Naive thymus-derived CD4-positive, alpha-beta T cell (primary cell): ENCODE measurements around the gene GBP2. TPM values are rescaled to one million over a fixed set of nuclear protein-coding genes. Genes with fewer than 3 reads are reported as not detected.
"Not testable (repeated sequence)": the region's sequence is repeated elsewhere in the genome, so short reads cannot be mapped to it uniquely, and the experiment has no call there.

ENCODE experiments used
- ATAC-seq: fragments of 150-1000 bp; cut with Tn5 transposase; 2 replicates; pipeline ENCODE4 v1.10.0; 2021; ENCODE audit warnings: mild to moderate bottlenecking, moderate library complexity
- CTCF ChIA-PET: fragments of 350-600 bp; sonication (Branson Sonifier 250); formaldehyde crosslinking; loops from one replicate; lab custom pipeline; 2021; ENCODE audit warnings: antibody characterized with exemption; lab: Charles Lee
- POLR2A ChIA-PET: fragments of 350-600 bp; sonication (Branson Sonifier 250); formaldehyde crosslinking; loops from one replicate; lab custom pipeline; 2021; ENCODE audit warnings: antibody characterized with exemption, inconsistent platforms; lab: Charles Lee
- DNase-seq, 9 donors: peaks; one replicate each; pipeline versions ENCODE4 v3.0.0 to v3.0.0-alpha.2; 2020 to 2022; ENCODE audit warnings: mixed read lengths in 1 of 9
- H3K27ac ChIP-seq: one replicate; pipeline ENCODE4 v1.7.0; 2013; ENCODE audit warnings: mild to moderate bottlenecking, low read depth, low read length, moderate library complexity
- H3K27me3 ChIP-seq, 2 donors: one replicate each; pipeline ENCODE4 v1.7.0; 2013; ENCODE audit warnings: low read length in 2 of 2, mild to moderate bottlenecking in 2 of 2, moderate library complexity in 2 of 2; ENCODE audit not compliant: control insufficient read depth in 2 of 2, insufficient read depth in 2 of 2
- H3K36me3 ChIP-seq, 3 experiments: 1 replicate in 2 of 3; 2 replicates in 1 of 3; pipeline ENCODE4 v1.7.0; 2013; ENCODE audit warnings: low read length in 3 of 3, mild to moderate bottlenecking in 3 of 3, moderate library complexity in 1 of 3; ENCODE audit not compliant: insufficient read depth in 3 of 3, control insufficient read depth in 2 of 3
- H3K4me1 ChIP-seq, 2 donors: one replicate each; pipeline ENCODE4 v1.7.0; 2013; ENCODE audit warnings: low read length in 2 of 2, mild to moderate bottlenecking in 2 of 2, moderate library complexity in 1 of 2; ENCODE audit not compliant: control insufficient read depth in 2 of 2, insufficient read depth in 2 of 2
- H3K4me3 ChIP-seq: 2 replicates; pipeline ENCODE4 v1.7.0; 2013; ENCODE audit warnings: mild to moderate bottlenecking, low read length
- H3K9me3 ChIP-seq, 3 experiments: 1 replicate in 2 of 3; 2 replicates in 1 of 3; pipeline ENCODE4 v1.7.0; 2013; ENCODE audit warnings: low read length in 3 of 3; ENCODE audit not compliant: control insufficient read depth in 2 of 3
- H3K27ac Mint-ChIP-seq, 9 donors: one replicate each; pipeline ENCODE4 v1.8.0; 2020 to 2022; ENCODE audit warnings: mixed read lengths in 9 of 9, mild to moderate bottlenecking in 8 of 9, moderate library complexity in 5 of 9, inconsistent platforms in 2 of 9
- H3K27me3 Mint-ChIP-seq, 5 donors: one replicate each; pipeline ENCODE4 v1.8.0; 2021 to 2022; ENCODE audit warnings: mixed read lengths in 5 of 5, mild to moderate bottlenecking in 1 of 5
- H3K36me3 Mint-ChIP-seq, 5 donors: one replicate each; pipeline ENCODE4 v1.8.0; 2020 to 2022; ENCODE audit warnings: mixed read lengths in 5 of 5, mild to moderate bottlenecking in 3 of 5, inconsistent platforms in 1 of 5
- H3K4me1 Mint-ChIP-seq, 7 donors: one replicate each; pipeline ENCODE4 v1.8.0; 2020 to 2022; ENCODE audit warnings: mixed read lengths in 7 of 7, mild to moderate bottlenecking in 3 of 7, inconsistent platforms in 1 of 7
- H3K4me3 Mint-ChIP-seq, 10 donors: one replicate each; pipeline ENCODE4 v1.8.0; 2020 to 2022; ENCODE audit warnings: mild to moderate bottlenecking in 10 of 10, mixed read lengths in 10 of 10, moderate library complexity in 6 of 10, inconsistent platforms in 2 of 10
- H3K9me3 Mint-ChIP-seq, 11 donors: one replicate each; pipeline ENCODE4 v1.8.0; 2020 to 2022; ENCODE audit warnings: mixed read lengths in 11 of 11, mild to moderate bottlenecking in 4 of 11, inconsistent platforms in 1 of 11, moderate library complexity in 1 of 11
- intact Hi-C, 2 donors: fragments of 100-400 bp; cut with micrococcal nuclease; formaldehyde crosslinking; loops; one replicate each; pipeline ENCODE4 v1.15.1; 2023
- polyA plus RNA-seq, 2 donors: library from polyadenylated mRNA; unstranded; fragments of 300-500 nt; fragmentation: Illumina TruSeq; gene quantifications; one replicate each; pipeline ENCODE4 v1.2.3, GENCODE V29; 2021
- total RNA-seq, 6 experiments: library from RNA in 5 of 6; stranded (reverse) in 5 of 6; gene quantifications; 1 replicate in 5 of 6; 2 replicates in 1 of 6; pipeline ENCODE4 v1.2.3 and lab custom pipeline; 2021 to 2026

GBP2 gene
- total and polyA plus RNA-seq, 7 experiments from 2014 or later: 73.8 to 200 (median 104) TPM

- Mint-ChIP-seq H3K27ac (peak overlapping the region in 2 of 9 donors; percentile 25 to 98), H3K27me3 (peaks cover 0 to 2% (median 0%) of the 10 kb centered on the region in 5 donors), H3K9me3 (peaks cover 0 to 21% (median 6%) of the 10 kb centered on the region in 11 donors), H3K4me1 (peaks cover 21 to 44% (median 37%) of the 10 kb centered on the region in 7 donors), H3K4me3 (no peak overlapping the region), H3K36me3 (peaks cover 0 to 34% (median 5%) of the 10 kb centered on the region in 5 donors)
- H3K36me3 ChIP-seq: no peaks in the 10 kb centered on the region
- DNase-seq (no peak), ATAC-seq (no peak)
- no peaks in the 10 kb centered on the region for H3K9me3 ChIP-seq
- H3K4me3 ChIP-seq: no peak overlapping the region
- intact Hi-C loops: no loop called here
- POLR2A ChIA-PET: interaction anchor here (2.1 kb wide), 1 partner anchor 18 kb away, joined by 5 read pairs; no protein-coding TSS in a partner anchor
- peaks cover 15 to 17% of the 10 kb centered on the region in 2 donors for H3K4me1 ChIP-seq
- no peaks in the 10 kb centered on the region for H3K27me3 ChIP-seq
- CTCF ChIA-PET: no interaction called here
- no peak overlapping the region for H3K27ac ChIP-seq
Measured at GRCh38 chr1:89130716-89131115, 4.8 kb upstream of the GBP2 start.

GRCh38 chr1:89129911-89130310 is 4.0 kb upstream of the GBP2 start:
- Mint-ChIP-seq H3K27ac (peak overlapping the region in 8 of 9 donors; percentile 25 to 98 (median 98)), H3K4me1 (peaks cover 26 to 48% (median 37%) of the 10 kb centered on the region in 7 donors), H3K4me3 (peak overlapping the region in 5 of 10 donors; percentile 78 to 97 (median 86)), H3K27me3 (peaks cover 0 to 2% (median 0%) of the 10 kb centered on the region in 5 donors), H3K9me3 (peaks cover 0 to 13% (median 4%) of the 10 kb centered on the region in 11 donors), H3K36me3 (peaks cover 0 to 33% (median 5%) of the 10 kb centered on the region in 5 donors)
- Histone ChIP-seq H3K4me3 (no peak overlapping the region), H3K36me3 (no peaks in the 10 kb centered on the region), H3K27me3 (no peaks in the 10 kb centered on the region), H3K9me3 (no peaks in the 10 kb centered on the region), H3K27ac (peak overlapping the region; percentile 72), H3K4me1 (peaks cover 15 to 17% of the 10 kb centered on the region in 2 donors)
- ATAC-seq (no peak), DNase-seq (no peak)
- intact Hi-C loops: no loop called here
- POLR2A ChIA-PET: interaction anchor here (0.5 to 2.1 kb wide), 4 partner anchors 18 to 144 kb away, joined by 3 to 5 read pairs (median 4); no protein-coding TSS in a partner anchor
- CTCF ChIA-PET: no interaction called here

- Mint-ChIP-seq H3K4me1 (peaks cover 31 to 59% (median 47%) of the 10 kb centered on the region in 7 donors), H3K27ac (peak overlapping the region; percentile 96 to 100 (median 98)), H3K4me3 (peak overlapping the region in 7 of 10 donors; percentile 19 to 100 (median 95)), H3K9me3 (peaks cover 0 to 11% (median 0%) of the 10 kb centered on the region in 11 donors), H3K36me3 (peaks cover 0 to 37% (median 6%) of the 10 kb centered on the region in 5 donors)
- H3K27me3 Mint-ChIP-seq, H3K9me3 ChIP-seq, intact Hi-C loops, H3K36me3 ChIP-seq, DNase-seq, H3K4me3 ChIP-seq, H3K27me3 ChIP-seq, ATAC-seq: not testable (repeated sequence)
- peak overlapping the region; percentile 72 for H3K27ac ChIP-seq
- POLR2A ChIA-PET: interaction anchor here (1.3 to 3.4 kb wide), 5 partner anchors 15 to 167 kb away, joined by 5 to 40 read pairs (median 14); partner anchors contain the start of gene GBP4
- CTCF ChIA-PET: interaction anchor here (1.1 to 3.4 kb wide), 2 partner anchors 145 to 229 kb away, joined by 4 to 14 read pairs; partner anchors contain the start of gene GBP5
- H3K4me1 ChIP-seq: peaks cover 22 to 25% of the 10 kb centered on the region in 2 donors
Measured at GRCh38 chr1:89128003-89128458, 2.1 kb upstream of the GBP2 start.

- Mint-ChIP-seq H3K4me1 (peaks cover 39 to 71% (median 59%) of the 10 kb centered on the region in 7 donors), H3K9me3 (peaks cover 0 to 11% (median 0%) of the 10 kb centered on the region in 11 donors), H3K4me3 (peak overlapping the region; percentile 88 to 100 (median 98)), H3K27ac (peak overlapping the region; percentile 94 to 100 (median 97)), H3K36me3 (peaks cover 0 to 45% (median 11%) of the 10 kb centered on the region in 5 donors)
- DNase-seq: peak; percentile 49 to 84 (median 78)
- ChIA-PET CTCF (interaction anchor here (0.9 to 3.4 kb wide), 9 partner anchors 9 to 231 kb away, joined by 3 to 14 read pairs (median 4); partner anchors contain the start of genes GBP4 and GBP5), POLR2A (interaction anchor here (0.5 to 3.5 kb wide), 31 partner anchors 9 to 784 kb away, joined by 3 to 42 read pairs (median 4); partner anchors contain the start of genes GBP1, GBP3, GBP4 and GBP5)
- not testable (repeated sequence) for H3K27me3 ChIP-seq, H3K36me3 ChIP-seq, H3K9me3 ChIP-seq, H3K27me3 Mint-ChIP-seq
- H3K27ac ChIP-seq: peak overlapping the region; percentile 76
- H3K4me1 ChIP-seq: peaks cover 30 to 32% of the 10 kb centered on the region in 2 donors
- intact Hi-C loops: loop anchor here (1.0 to 2.0 kb wide), 13 partner anchors 14 to 444 kb away; partner anchors contain the start of genes GBP1 (in 1 of the 2), GBP3 (in 1 of the 2), GBP4 (in 1 of the 2) and LRRC8B (in 1 of the 2)
- ATAC-seq: peak; percentile 38
- H3K4me3 ChIP-seq: peak overlapping the region; percentile 84
Measured at GRCh38 chr1:89126602-89127565, 970 bp upstream of the GBP2 start.

GRCh38 chr1:89125240-89125912 is 538 bp downstream of the GBP2 start:
- peak overlapping the region; percentile 76 for H3K27ac ChIP-seq
- H3K27me3 ChIP-seq: no peaks in the 10 kb centered on the region
- H3K9me3 ChIP-seq: no peaks in the 10 kb centered on the region
- H3K36me3 Mint-ChIP-seq: peaks cover 0 to 52% (median 15%) of the 10 kb centered on the region in 5 donors
- POLR2A ChIA-PET: interaction anchor here (0.6 to 3.5 kb wide), 16 partner anchors 9 to 152 kb away, joined by 3 to 42 read pairs (median 4); partner anchors contain the start of genes GBP1, GBP3, GBP4 and GBP5
- H3K4me3 ChIP-seq: peak overlapping the region; percentile 84
- H3K4me3 Mint-ChIP-seq: peak overlapping the region; percentile 88 to 100 (median 98)
- intact Hi-C loops: no loop called here
- H3K36me3 ChIP-seq: peaks cover 0 to 5% (median 4%) of the 10 kb centered on the region in 3 experiments
- peaks cover 29 to 31% of the 10 kb centered on the region in 2 donors for H3K4me1 ChIP-seq
- H3K27ac Mint-ChIP-seq: peak overlapping the region; percentile 94 to 100 (median 99)
- DNase-seq (peak in 1 of 9 donors; percentile 7), ATAC-seq (peak; percentile 16)
- CTCF ChIA-PET: interaction anchor here (3.4 kb wide), 1 partner anchor 148 kb away, joined by 14 read pairs; the partner anchor contains the start of gene GBP5
- peaks cover 39 to 77% (median 62%) of the 10 kb centered on the region in 7 donors for H3K4me1 Mint-ChIP-seq
- peaks cover 0 to 11% (median 0%) of the 10 kb centered on the region in 11 donors for H3K9me3 Mint-ChIP-seq
- H3K27me3 Mint-ChIP-seq: peaks cover 0 to 2% (median 0%) of the 10 kb centered on the region in 5 donors
